HG03558 (cell line): ENCODE data around the gene SAMD9L.

ENCODE experiments used
- ATAC-seq: cut with Tn5 transposase; IDR thresholded peaks from one replicate; pipeline ENCODE4 v1.9.1; 2021; ENCODE audit warnings: moderate number of reproducible peaks; ENCODE audit not compliant: unreplicated experiment; ENCODE audit errors: extremely low read depth

SAMD9L gene

GRCh38 chr7:93148144-93148543, at the start of gene SAMD9L:
Gene SAMD9L (minus strand): TSS chr7:93148385. CDS start chr7:93135971, 12,414 bp downstream.
- peak; percentile 47 for ATAC-seq

- no peak for ATAC-seq
These were observed 48.2 kb upstream of the SAMD9L start for GRCh38 chr7:93196336-93196735.

DNA sequence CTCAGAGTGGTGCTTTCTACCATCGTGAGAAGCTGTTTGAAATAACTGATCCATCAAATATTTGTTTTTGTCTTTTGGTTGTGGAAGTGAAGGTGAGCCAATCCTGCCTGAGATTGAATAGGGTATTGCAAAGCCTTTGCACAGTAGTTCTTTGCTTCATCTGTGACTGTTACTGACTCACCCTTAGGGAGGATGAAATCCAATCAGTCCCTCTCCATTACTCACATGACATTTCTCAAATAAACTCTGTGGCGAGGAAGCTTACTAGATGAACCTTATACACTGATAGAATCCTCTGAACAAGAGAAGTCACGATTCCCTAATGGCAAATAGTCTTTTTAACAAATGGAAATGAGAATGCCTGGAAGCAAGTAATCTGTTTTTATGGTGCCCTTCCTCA, 46.2 kb upstream of the SAMD9L start:
- no peak for ATAC-seq

DNA sequence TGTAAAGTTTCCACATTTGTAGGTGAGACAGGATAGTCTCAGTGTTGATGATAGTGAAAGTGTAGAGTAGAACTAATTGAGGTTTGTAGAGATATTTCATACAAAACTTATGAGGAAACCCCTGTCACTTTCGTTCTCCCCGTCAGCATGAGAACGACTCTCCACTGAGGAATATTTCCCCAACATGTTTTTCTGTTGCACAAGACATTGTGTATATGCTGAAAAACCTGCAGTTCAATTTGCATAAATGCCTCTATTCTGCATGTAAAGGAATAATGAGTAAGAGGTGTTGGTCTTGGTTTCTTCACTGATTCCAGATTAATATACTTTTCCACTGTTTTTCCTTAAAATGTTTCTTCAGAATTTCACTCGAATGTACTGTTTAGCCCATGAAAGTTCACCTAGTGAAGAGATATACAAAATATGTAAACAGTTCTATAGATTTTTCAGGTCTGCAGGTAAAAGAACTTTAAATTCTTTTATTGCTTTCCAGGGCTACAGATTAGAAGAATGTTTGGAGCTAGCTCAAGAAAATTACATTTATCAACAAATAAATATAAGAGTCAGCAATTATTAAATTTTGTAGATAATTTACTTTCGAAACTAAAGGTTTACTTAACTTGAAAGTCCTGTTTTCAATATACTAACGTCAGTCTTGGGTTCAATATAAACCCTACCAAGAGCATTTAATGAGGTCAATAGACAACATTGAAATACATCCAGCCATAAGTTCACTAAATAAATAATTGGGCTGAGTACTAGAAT, 40.9 kb upstream of the SAMD9L start:
- ATAC-seq: no peak

DNA sequence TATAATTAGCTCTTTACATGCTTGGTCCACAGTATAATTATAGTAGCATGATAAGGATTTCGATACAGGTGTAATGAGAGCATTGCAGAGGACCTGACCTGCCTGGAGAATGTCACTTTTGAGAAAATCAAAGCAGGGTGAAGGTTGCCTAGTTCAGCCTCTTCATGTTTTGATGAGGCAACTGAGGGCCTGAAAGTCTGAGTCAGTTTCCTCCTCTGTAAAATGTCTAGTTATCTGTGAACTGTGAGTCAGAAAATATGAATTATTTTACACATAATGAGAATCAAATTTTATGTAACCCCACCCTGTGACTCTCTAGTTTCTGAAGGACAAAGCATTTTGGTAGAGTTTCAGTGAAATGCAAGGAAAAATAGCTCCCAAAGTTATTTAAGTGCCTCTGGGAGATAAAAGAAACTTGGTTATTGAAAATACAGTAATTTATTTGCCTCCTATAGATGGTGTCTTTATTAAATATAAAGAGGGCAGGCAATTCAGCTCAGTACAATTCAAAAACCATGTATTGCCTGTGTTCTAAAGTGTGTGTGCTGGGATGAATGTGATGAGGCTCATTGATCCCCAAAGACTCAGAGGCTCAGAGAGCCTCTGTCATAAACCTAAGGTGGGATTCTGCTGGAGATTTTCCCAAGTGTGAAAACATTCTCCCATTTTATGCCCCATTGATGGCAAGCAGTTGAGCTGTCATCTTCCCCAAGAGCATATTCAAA, 37.3 kb upstream of the SAMD9L start:
- ATAC-seq: no peak

DNA sequence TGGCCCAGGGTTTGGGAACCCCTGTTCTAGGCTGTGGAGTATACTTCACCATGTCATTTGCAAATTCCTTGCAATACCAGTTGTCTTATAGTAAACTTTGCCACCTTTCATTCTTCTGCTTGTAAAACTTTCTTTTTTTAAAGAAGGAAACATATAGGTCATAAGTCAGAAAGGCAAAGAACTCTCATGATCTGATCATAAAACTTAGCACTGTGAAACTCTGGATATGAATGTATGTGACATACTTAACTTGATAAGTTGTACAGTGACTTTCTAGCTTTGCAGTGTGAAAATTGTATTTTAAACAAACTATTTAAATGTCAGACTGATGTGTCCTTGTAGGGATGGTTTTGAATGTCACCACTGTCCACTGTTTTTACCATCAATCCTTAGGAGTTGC, 31.0 kb upstream of the SAMD9L start:
- no peak for ATAC-seq

DNA sequence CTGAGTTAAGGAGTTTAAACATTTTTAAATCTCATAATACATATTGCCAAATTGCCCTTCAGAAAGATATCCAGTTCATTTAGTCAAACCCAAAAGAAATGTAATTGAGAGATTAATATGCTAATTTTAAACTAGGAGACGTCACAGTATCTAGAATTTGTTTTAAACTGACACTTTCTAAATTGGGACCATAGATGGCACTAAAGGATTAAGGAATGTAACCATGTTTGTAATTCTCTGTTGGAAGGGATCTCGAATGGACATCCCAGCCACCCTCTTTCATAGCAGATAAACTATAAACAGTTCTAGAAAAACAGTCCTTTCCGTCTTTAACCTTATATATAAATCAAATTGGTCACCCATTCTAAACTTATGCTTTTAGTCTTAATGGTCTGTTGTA, 30.0 kb upstream of the SAMD9L start:
- ATAC-seq: no peak

- no peak for ATAC-seq
These were observed 28.9 kb upstream of the SAMD9L start for GRCh38 chr7:93176992-93177580.

GRCh38 chr7:93175219-93175618, 27.0 kb upstream of the SAMD9L start:
- ATAC-seq: no peak

- no peak for ATAC-seq
These were observed 24.5 kb upstream of the SAMD9L start for GRCh38 chr7:93172683-93173082.

- ATAC-seq: no peak
These were observed 23.5 kb upstream of the SAMD9L start for GRCh38 chr7:93171606-93172226.

- peak; percentile 98 for ATAC-seq
These were observed 17.3 kb upstream of the SAMD9L start for GRCh38 chr7:93165447-93165846.

- no peak for ATAC-seq
These were observed 16.6 kb upstream of the SAMD9L start for GRCh38 chr7:93164766-93165165.

DNA sequence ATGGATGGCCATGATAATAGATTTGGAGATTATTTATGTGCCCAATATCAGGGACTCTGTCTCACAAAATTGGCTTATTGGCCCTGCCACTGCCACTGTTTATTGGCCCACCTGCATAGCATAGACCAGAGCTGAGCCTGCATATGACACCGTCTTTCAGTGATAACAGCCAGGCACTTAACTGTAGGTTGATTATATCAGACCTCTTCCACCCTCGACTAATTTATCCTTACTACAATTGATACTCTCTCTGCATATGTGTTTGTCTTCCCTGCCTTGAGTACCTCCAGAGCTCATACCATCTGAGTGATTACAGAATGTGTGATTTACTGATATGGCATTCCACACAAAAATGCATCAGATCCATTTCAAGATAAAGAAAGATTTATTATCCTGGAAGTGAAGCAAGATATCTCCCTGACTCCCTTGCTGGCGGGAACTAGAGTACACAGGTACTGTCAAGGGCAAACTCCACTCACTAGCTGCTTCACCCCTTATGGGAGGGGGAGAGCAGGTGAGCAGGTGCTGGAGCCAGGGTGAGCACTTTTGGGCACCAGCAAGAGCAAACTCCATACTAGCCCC, 13.1 kb upstream of the SAMD9L start:
- ATAC-seq: no peak

DNA sequence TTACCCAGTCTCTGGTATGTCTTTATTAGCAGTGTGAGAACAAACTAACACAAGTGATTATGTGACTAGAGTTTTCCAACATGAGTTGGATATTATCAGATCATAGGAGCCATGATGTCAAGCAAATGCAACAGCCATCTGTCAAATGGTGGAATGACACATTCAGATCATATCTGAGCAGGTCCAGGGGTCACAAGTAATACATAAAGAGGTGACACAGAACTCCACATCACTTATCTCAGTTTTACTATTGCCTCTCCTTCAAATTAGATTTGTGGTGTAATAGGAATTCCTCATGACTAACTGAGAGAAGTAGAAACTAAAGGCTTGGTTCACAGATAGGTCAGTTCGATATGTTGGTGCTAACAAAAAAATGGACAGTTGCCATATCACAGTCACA, 12.2 kb upstream of the SAMD9L start:
- no peak for ATAC-seq

DNA sequence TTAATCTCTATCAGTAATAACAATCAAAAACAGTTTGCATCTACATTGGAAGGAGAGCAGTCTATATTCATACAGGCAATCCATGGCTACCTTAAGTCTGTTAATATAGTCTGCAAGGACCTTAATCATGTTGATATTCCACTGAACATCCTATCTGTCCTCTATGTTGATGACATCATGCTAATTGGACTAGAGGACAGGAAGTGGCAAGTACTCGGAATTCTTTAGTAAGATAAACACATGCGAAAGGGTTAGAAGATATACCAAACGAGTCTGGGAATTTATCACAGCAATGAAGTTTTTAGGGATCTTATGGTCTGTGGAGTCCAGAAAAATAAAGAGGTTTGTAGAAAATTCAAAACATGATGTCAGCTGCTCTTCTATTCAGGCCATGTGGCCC, 11.3 kb upstream of the SAMD9L start:
- ATAC-seq: no peak

DNA sequence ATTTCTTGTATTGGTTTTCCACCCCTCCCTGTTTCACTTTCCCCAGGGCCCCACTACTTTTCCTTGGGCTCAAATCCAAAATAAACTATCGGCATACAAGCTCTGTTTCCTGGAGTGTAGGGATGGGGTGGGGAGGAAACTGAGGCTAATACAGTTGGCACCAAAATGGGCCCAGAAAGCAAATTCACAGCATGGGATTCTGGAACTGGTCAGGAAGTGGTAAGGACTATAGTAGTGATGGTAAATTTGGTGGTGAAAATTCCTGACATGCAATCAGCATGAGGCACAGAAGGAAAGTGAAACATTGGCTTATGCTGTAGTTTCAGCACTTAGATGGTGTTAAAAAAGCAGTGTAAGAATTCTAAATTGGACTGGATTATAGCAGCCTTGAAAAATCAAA, 8.7 kb upstream of the SAMD9L start:
- ATAC-seq: no peak

DNA sequence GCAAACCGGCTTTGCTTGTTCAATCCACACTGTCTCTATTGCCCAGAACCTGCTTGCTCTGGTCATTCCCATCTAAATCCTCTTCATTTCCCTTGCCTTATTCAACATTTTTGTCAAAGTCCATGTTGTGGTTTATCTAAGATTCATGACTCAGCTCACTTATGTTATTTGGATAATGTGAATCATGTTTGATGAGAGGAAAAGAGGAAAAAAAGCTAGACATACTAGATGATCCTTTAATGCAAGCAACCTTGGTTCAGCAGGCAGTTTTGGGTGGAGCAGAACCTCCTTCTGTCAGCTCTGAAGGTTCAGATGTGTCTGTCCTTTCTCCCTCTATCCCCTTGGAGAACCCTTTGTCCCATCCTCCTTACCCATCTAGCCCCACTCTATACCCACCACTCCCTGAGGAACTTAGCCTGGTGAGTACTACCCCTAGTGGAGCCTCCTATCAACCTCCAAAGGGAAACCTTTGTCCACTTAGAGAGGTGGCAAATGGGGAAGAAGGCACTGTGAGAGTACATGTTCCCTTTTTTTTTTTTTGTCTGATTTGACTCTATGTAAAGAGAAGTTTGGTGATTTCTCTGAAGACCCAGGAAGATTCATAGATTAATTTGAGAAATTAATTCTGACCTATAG, 2.1 kb upstream of the SAMD9L start:
- ATAC-seq: no peak

GRCh38 chr7:93148727-93149126, 542 bp upstream of the SAMD9L start:
- ATAC-seq: no peak

GRCh38 chr7:93147363-93147762, 822 bp downstream of the SAMD9L start:
- peak; percentile 71 for ATAC-seq
